HepG2 (cell line): ENCODE results near the gene ARL10. TPM values are rescaled to one million over a fixed set of nuclear protein-coding genes. Genes with fewer than 3 reads are reported as not detected.

ENCODE experiments used
- ATF1 ChIP-seq: IDR thresholded peaks from 2 replicates; pipeline ENCODE4 v1.6.1; 2016; ENCODE audit warnings: mild to moderate bottlenecking, control low read depth
- CBX2 ChIP-seq, 2 experiments: fragments of 200-600 bp in 1 of 2; sonication (generic); formaldehyde crosslinking in 1 of 2; IDR thresholded peaks; 2 replicates each; pipeline versions ENCODE4 v1.7.0 to v1.8.1; 2018 to 2022; ENCODE audit warnings: low read depth in 2 of 2, low read length in 1 of 2, mild to moderate bottlenecking in 1 of 2, missing genetic modification reagents in 1 of 2
- GMEB2 ChIP-seq: IDR thresholded peaks from 2 replicates; pipeline ENCODE4 v1.6.1; 2016; ENCODE audit warnings: missing biosample characterization, missing genetic modification reagents, low read depth
- HOXA3 ChIP-seq: sonication (generic); formaldehyde crosslinking; IDR thresholded peaks from 2 replicates; pipeline ENCODE4 v1.5.0; 2020; ENCODE audit warnings: missing genetic modification reagents
- HOXD1 ChIP-seq: sonication (generic); formaldehyde crosslinking; IDR thresholded peaks from 2 replicates; pipeline ENCODE4 v1.5.0; 2020; ENCODE audit warnings: missing genetic modification reagents
- MAFG ChIP-seq: sonication (generic); formaldehyde crosslinking; IDR thresholded peaks from 2 replicates; pipeline ENCODE4 v1.5.1; 2020; ENCODE audit warnings: mild to moderate bottlenecking, missing genetic modification reagents
- MAZ ChIP-seq, 2 experiments: sonication (generic) in 1 of 2; formaldehyde crosslinking in 1 of 2; IDR thresholded peaks; 2 replicates each; pipeline versions ENCODE4 v1.5.0 to v1.6.1; 2012 to 2020; ENCODE audit warnings: low read depth in 2 of 2, mild to moderate bottlenecking in 2 of 2, borderline replicate concordance in 1 of 2, improper control_type of control experiment in 1 of 2, low read length in 1 of 2, missing genetic modification reagents in 1 of 2, moderate library complexity in 1 of 2
- PCBP1 ChIP-seq: fragments of 200-400 bp; formaldehyde crosslinking; IDR thresholded peaks from 2 replicates; pipeline ENCODE4 v1.6.1; 2017; ENCODE audit warnings: mild to moderate bottlenecking, low read depth, low read length, borderline replicate concordance
- POLR2AphosphoS2 ChIP-seq: IDR thresholded peaks from 2 replicates; pipeline ENCODE4 v1.6.1; 2011; ENCODE audit warnings: low read depth, low read length, improper control_type of control experiment
- SMARCE1 ChIP-seq: fragments of 450-650 bp; IDR thresholded peaks from 2 replicates; pipeline ENCODE4 v1.6.1; 2017; ENCODE audit warnings: borderline replicate concordance
- SOX13 ChIP-seq, 3 experiments: fragments of 450-650 bp in 1 of 3; sonication (generic) in 1 of 3; formaldehyde crosslinking in 1 of 3; IDR thresholded peaks in 2 of 3; conservative IDR thresholded peaks in 1 of 3; 2 replicates each; pipeline versions ENCODE4 v1.5.0 to v1.6.1; 2016 to 2020; ENCODE audit warnings: antibody characterized with exemption in 1 of 3, mild to moderate bottlenecking in 1 of 3, missing compliant biosample characterization in 1 of 3, missing genetic modification reagents in 1 of 3, moderate library complexity in 1 of 3
- THAP11 ChIP-seq: IDR thresholded peaks from 2 replicates; pipeline ENCODE4 v1.6.1; 2016; ENCODE audit warnings: missing biosample characterization, missing genetic modification reagents
- YEATS4 ChIP-seq: sonication (generic); formaldehyde crosslinking; IDR thresholded peaks from 2 replicates; pipeline ENCODE4 v1.4.0; 2020; ENCODE audit warnings: missing genetic modification reagents, borderline replicate concordance
- ZBTB42 ChIP-seq: sonication (generic); formaldehyde crosslinking; IDR thresholded peaks from 2 replicates; pipeline ENCODE4 v1.5.0; 2020; ENCODE audit warnings: mild to moderate bottlenecking, missing genetic modification reagents
- ZFP62 ChIP-seq: sonication (generic); formaldehyde crosslinking; IDR thresholded peaks from 2 replicates; pipeline ENCODE4 v1.4.0; 2020; ENCODE audit warnings: missing genetic modification reagents
- ZFX ChIP-seq: sonication (generic); formaldehyde crosslinking; IDR thresholded peaks from 2 replicates; pipeline ENCODE4 v1.4.0; 2020; ENCODE audit warnings: mild to moderate bottlenecking, low read depth, missing genetic modification reagents, moderate library complexity
- ZKSCAN8 ChIP-seq: IDR thresholded peaks from 2 replicates; pipeline ENCODE4 v1.6.1; 2016; ENCODE audit warnings: borderline replicate concordance, missing genetic modification reagents, missing compliant biosample characterization
- ZNF138 ChIP-seq: sonication (generic); formaldehyde crosslinking; IDR thresholded peaks from 2 replicates; pipeline ENCODE4 v1.5.0; 2020; ENCODE audit warnings: mild to moderate bottlenecking, low read depth, missing genetic modification reagents
- ZNF326 ChIP-seq: sonication (generic); formaldehyde crosslinking; IDR thresholded peaks from 2 replicates; pipeline ENCODE4 v1.4.0; 2020; ENCODE audit warnings: missing genetic modification reagents, borderline replicate concordance
- ZNF616 ChIP-seq: sonication (generic); formaldehyde crosslinking; IDR thresholded peaks from 2 replicates; pipeline ENCODE4 v1.5.0; 2020; ENCODE audit warnings: low read depth, mild to moderate bottlenecking, missing genetic modification reagents
- ZNF709 ChIP-seq: sonication (generic); formaldehyde crosslinking; IDR thresholded peaks from 2 replicates; pipeline ENCODE4 v1.5.0; 2020; ENCODE audit warnings: mild to moderate bottlenecking, missing genetic modification reagents
- ZNF841 ChIP-seq: sonication (generic); formaldehyde crosslinking; IDR thresholded peaks from 2 replicates; pipeline ENCODE4 v1.8.1; 2023; ENCODE audit warnings: missing genetic modification reagents, borderline replicate concordance
- ZUFSP ChIP-seq: sonication (generic); formaldehyde crosslinking; IDR thresholded peaks from 2 replicates; pipeline ENCODE4 v1.9.0; 2021; ENCODE audit warnings: missing genetic modification reagents, mild to moderate bottlenecking, borderline replicate concordance
- polyA plus RNA-seq, 8 experiments: library from polyadenylated mRNA; depleted of rRNA in 3 of 8; stranded (reverse) in 7 of 8; unstranded in 1 of 8; fragments of >200 nt; fragmentation: Illumina TruSeq in 4 of 8; extraction: Trizol in 4 of 8; gene quantifications; 2 replicates each; pipeline versions ENCODE4 v1.2.1 to v1.2.3, GENCODE V29; 2011 to 2016; ENCODE audit warnings: low read depth in 4 of 8, missing spikeins in 1 of 8, mixed read lengths in 1 of 8; ENCODE audit not compliant: insufficient read depth in 1 of 8
- total RNA-seq, 5 experiments: library from RNA; depleted of rRNA; stranded (reverse); fragments of >200 nt; fragmentation: Illumina TruSeq; extraction: Trizol; gene quantifications; 2 replicates each; pipeline ENCODE4 v1.2.3, GENCODE V29; 2016; ENCODE audit warnings: low read depth in 1 of 5

The ARL10 gene
- total and polyA plus RNA-seq, 2 of the 13 experiments (the other 11 are each of a cell fraction or from before 2014, with no cell fraction given): 0.18 to 0.50 TPM

- TF ChIP-seq ZKSCAN8 (CRISPR knock-in tag): no peak
- TF ChIP-seq ZBTB42 (CRISPR knock-in tag): no peak
- TF ChIP-seq ZNF709 (CRISPR knock-in tag): no peak
- no peak for TF ChIP-seq HOXD1 (CRISPR knock-in tag)
- TF ChIP-seq THAP11 (CRISPR knock-in tag): peak; percentile 91
- TF ChIP-seq SOX13 (IDR thresholded peaks at IDR 0.05): no peak
- no peak for TF ChIP-seq SOX13 (CRISPR knock-in tag; conservative IDR thresholded peaks at IDR 0.05 in 1 of 2, IDR thresholded peaks at IDR 0.05 in 1 of 2)
- TF ChIP-seq ZNF616 (CRISPR knock-in tag): no peak
- TF ChIP-seq SMARCE1: no peak
- TF ChIP-seq ATF1 (CRISPR knock-in tag): no peak
- TF ChIP-seq ZFX: no peak
- no peak for TF ChIP-seq CBX2 (IDR thresholded peaks at IDR 0.05; ENCODE audit: low read depth, low read length)
- TF ChIP-seq CBX2 (CRISPR knock-in tag; IDR thresholded peaks at IDR 0.05; ENCODE audit: low read depth): no peak
- TF ChIP-seq ZNF138 (CRISPR knock-in tag): no peak
- no peak for TF ChIP-seq ZNF841 (CRISPR knock-in tag)
- no peak for TF ChIP-seq ZFP62 (CRISPR knock-in tag)
- no peak for TF ChIP-seq PCBP1
- TF ChIP-seq ZUFSP (CRISPR knock-in tag): no peak
- TF ChIP-seq MAZ (IDR thresholded peaks at IDR 0.05; ENCODE audit: borderline replicate concordance, low read depth, low read length): no peak
- TF ChIP-seq MAZ (CRISPR knock-in tag; IDR thresholded peaks at IDR 0.05; ENCODE audit: low read depth): no peak
- peak; percentile 39; the same call in 1 of the 2 replicates for TF ChIP-seq YEATS4 (CRISPR knock-in tag)
- no peak for TF ChIP-seq ZNF326 (CRISPR knock-in tag)
- no peak for TF ChIP-seq MAFG (CRISPR knock-in tag)
- TF ChIP-seq GMEB2 (CRISPR knock-in tag): no peak
- TF ChIP-seq POLR2AphosphoS2: no peak
- TF ChIP-seq HOXA3 (CRISPR knock-in tag): peak; percentile 38; the same call in 1 of the 2 replicates
- TF ChIP-seq, all 625 proteins: peak for 10
Observed at GRCh38 chr5:176365351-176366231, at the start of gene ARL10 (continued).
